ENCODE results near the gene KIAA0753. TPM values are rescaled to one million over a fixed set of nuclear protein-coding genes. Genes with fewer than 3 reads are reported as not detected.

The KIAA0753 gene
- polyA plus RNA-seq, 1 donor (not counting 4 experiments of a cell fraction or from before 2014, with no cell fraction given) = 11.6 TPM

DNA sequence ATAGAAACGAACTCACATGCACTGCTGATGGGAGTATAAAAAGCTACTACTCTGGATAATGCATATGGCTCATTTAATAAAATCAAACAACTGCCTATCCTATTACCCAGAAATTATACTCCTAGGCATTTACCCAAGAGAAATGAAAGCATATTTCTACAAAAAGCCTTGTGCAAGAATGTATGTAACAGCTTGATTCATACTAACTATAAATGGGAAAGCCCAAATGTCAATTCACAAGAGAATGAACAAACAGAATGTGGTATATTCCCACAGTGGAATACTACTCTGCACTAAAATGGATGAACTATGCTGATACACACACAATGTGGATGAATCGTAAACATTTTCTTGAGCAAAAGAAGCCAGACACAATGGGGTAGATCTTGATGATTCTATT, 38.4 kb downstream of the KIAA0753 start:
- Histone ChIP-seq H3K9me3 (ENCODE audit: control insufficient read depth, low read depth, low read length) (no peaks in the 10 kb centered on the region), H4K20me1 (ENCODE audit: control insufficient read depth, extremely low read depth, insufficient read depth, low read length) (no peaks in the 10 kb centered on the region), H3K4me2 (ENCODE audit: control insufficient read depth, extremely low read depth, insufficient read depth, low read depth, low read length) (no peak overlapping the region), H3K27me3 (ENCODE audit: control insufficient read depth, extremely low read depth, insufficient read depth, low read length) (no peaks in the 10 kb centered on the region), H3K9ac (ENCODE audit: control insufficient read depth, extremely low read depth, insufficient read depth, low read length) (no peak overlapping the region), H2AFZ (ENCODE audit: control insufficient read depth, low read length) (no peak overlapping the region), H3K4me3 (ENCODE audit: control insufficient read depth in 2 of 3, extremely low read depth in 1 of 3, insufficient read depth in 2 of 3, low read depth in 1 of 3, low read length in 3 of 3) (no peak overlapping the region), H3K9me1 (ENCODE audit: control insufficient read depth, extremely low read depth, insufficient read depth, low read length) (no peaks in the 10 kb centered on the region), H3K27ac (ENCODE audit: control insufficient read depth, insufficient read depth, low read length) (no peak overlapping the region), H3K4me1 (ENCODE audit: control insufficient read depth, extremely low read depth, insufficient read depth, low read length) (no peaks in the 10 kb centered on the region), H3K79me2 (ENCODE audit: control insufficient read depth, insufficient read depth, low read length) (no peaks in the 10 kb centered on the region), H3K36me3 (ENCODE audit: control insufficient read depth in 2 of 2, extremely low read depth in 1 of 2, insufficient read depth in 2 of 2, low read length in 2 of 2) (peaks cover 15 to 38% of the 10 kb centered on the region in 2 experiments)
- no peak for TF ChIP-seq CTCF (optimal IDR thresholded peaks at IDR 0.05 in 1 of 3, IDR thresholded peaks at IDR 0.05 in 1 of 3, conservative IDR thresholded peaks at IDR 0.05 in 1 of 3; ENCODE audit: extremely low read depth in 1 of 3, insufficient read depth in 2 of 3, low read length in 3 of 3)
- no peak for TF ChIP-seq EZH2 (IDR thresholded peaks at IDR 0.05; ENCODE audit: low read length)
- DNase-seq (ENCODE audit: low read depth, low spot score) = no peak
- dilution Hi-C loops (cut with MboI; ENCODE audit: extremely low pct_ligation_motif_present, low sequenced_read_pairs) = no loop called here
- FAIRE-seq = peak; percentile 57

DNA sequence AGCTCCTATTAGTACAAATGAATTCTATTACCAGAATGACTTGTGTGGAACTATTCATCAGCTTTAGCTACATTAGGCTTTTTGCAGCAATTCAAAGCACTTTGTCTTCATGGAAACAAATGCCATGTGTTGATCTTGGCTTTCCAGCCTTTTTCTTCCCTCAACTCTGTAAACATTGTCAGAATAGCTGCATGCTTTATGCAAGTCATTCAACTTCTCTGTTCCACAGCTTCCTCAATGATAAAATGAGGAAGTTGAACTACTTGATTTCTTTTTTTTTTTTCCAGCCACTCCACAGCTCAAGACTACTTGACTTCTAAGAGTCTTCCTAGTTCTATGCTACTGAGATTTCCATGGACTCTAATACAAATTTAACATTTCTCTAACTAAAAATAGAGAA, 41.1 kb downstream of the KIAA0753 start:
- Histone ChIP-seq H3K36me3 (ENCODE audit: control insufficient read depth in 2 of 2, extremely low read depth in 1 of 2, insufficient read depth in 2 of 2, low read length in 2 of 2) (peaks cover 14 to 33% of the 10 kb centered on the region in 2 experiments), H3K4me3 (ENCODE audit: control insufficient read depth in 2 of 3, extremely low read depth in 1 of 3, insufficient read depth in 2 of 3, low read depth in 1 of 3, low read length in 3 of 3) (no peak overlapping the region), H3K9ac (ENCODE audit: control insufficient read depth, extremely low read depth, insufficient read depth, low read length) (no peak overlapping the region), H3K4me2 (ENCODE audit: control insufficient read depth, extremely low read depth, insufficient read depth, low read depth, low read length) (no peak overlapping the region), H3K9me3 (ENCODE audit: control insufficient read depth, low read depth, low read length) (no peaks in the 10 kb centered on the region), H3K27me3 (ENCODE audit: control insufficient read depth, extremely low read depth, insufficient read depth, low read length) (no peaks in the 10 kb centered on the region), H4K20me1 (ENCODE audit: control insufficient read depth, extremely low read depth, insufficient read depth, low read length) (no peaks in the 10 kb centered on the region), H3K9me1 (ENCODE audit: control insufficient read depth, extremely low read depth, insufficient read depth, low read length) (no peaks in the 10 kb centered on the region), H3K27ac (ENCODE audit: control insufficient read depth, insufficient read depth, low read length) (no peak overlapping the region), H2AFZ (ENCODE audit: control insufficient read depth, low read length) (no peak overlapping the region), H3K79me2 (ENCODE audit: control insufficient read depth, insufficient read depth, low read length) (no peaks in the 10 kb centered on the region), H3K4me1 (ENCODE audit: control insufficient read depth, extremely low read depth, insufficient read depth, low read length) (no peaks in the 10 kb centered on the region)
- dilution Hi-C loops (cut with MboI; ENCODE audit: extremely low pct_ligation_motif_present, low sequenced_read_pairs) = no loop called here
- FAIRE-seq (no peak), DNase-seq (ENCODE audit: low read depth, low spot score) (no peak)
- no peak for TF ChIP-seq EZH2 (IDR thresholded peaks at IDR 0.05; ENCODE audit: low read length)

- no peak overlapping the region for H2AFZ ChIP-seq (ENCODE audit: control insufficient read depth, low read length)
- TF ChIP-seq EZH2 (IDR thresholded peaks at IDR 0.05; ENCODE audit: low read length) = no peak
- no peak for TF ChIP-seq CTCF (optimal IDR thresholded peaks at IDR 0.05 in 1 of 3, IDR thresholded peaks at IDR 0.05 in 1 of 3, conservative IDR thresholded peaks at IDR 0.05 in 1 of 3; ENCODE audit: extremely low read depth in 1 of 3, insufficient read depth in 2 of 3, low read length in 3 of 3)
- no peaks in the 10 kb centered on the region for H3K27me3 ChIP-seq (ENCODE audit: control insufficient read depth, extremely low read depth, insufficient read depth, low read length)
- no peaks in the 10 kb centered on the region for H3K4me1 ChIP-seq (ENCODE audit: control insufficient read depth, extremely low read depth, insufficient read depth, low read length)
- no peaks in the 10 kb centered on the region for H4K20me1 ChIP-seq (ENCODE audit: control insufficient read depth, extremely low read depth, insufficient read depth, low read length)
- H3K9ac ChIP-seq (ENCODE audit: control insufficient read depth, extremely low read depth, insufficient read depth, low read length) = no peak overlapping the region
- no peaks in the 10 kb centered on the region for H3K9me3 ChIP-seq (ENCODE audit: control insufficient read depth, low read depth, low read length)
- no peak overlapping the region for H3K4me2 ChIP-seq (ENCODE audit: control insufficient read depth, extremely low read depth, insufficient read depth, low read depth, low read length)
- H3K27ac ChIP-seq (ENCODE audit: control insufficient read depth, insufficient read depth, low read length) = no peak overlapping the region
- H3K79me2 ChIP-seq (ENCODE audit: control insufficient read depth, insufficient read depth, low read length) = no peaks in the 10 kb centered on the region
- FAIRE-seq (no peak), DNase-seq (ENCODE audit: low read depth, low spot score) (no peak)
- H3K9me1 ChIP-seq (ENCODE audit: control insufficient read depth, extremely low read depth, insufficient read depth, low read length) = no peaks in the 10 kb centered on the region
- no peak overlapping the region for H3K4me3 ChIP-seq (ENCODE audit: control insufficient read depth in 2 of 3, extremely low read depth in 1 of 3, insufficient read depth in 2 of 3, low read depth in 1 of 3, low read length in 3 of 3)
- dilution Hi-C loops (cut with MboI; ENCODE audit: extremely low pct_ligation_motif_present, low sequenced_read_pairs) = no loop called here
- peaks cover 9 to 27% of the 10 kb centered on the region in 2 experiments for H3K36me3 ChIP-seq (ENCODE audit: control insufficient read depth in 2 of 2, extremely low read depth in 1 of 2, insufficient read depth in 2 of 2, low read length in 2 of 2)
Observed at GRCh38 chr17:6597727-6598126, 42.8 kb downstream of the KIAA0753 start.
